Muscle layer of colon (tissue), 2 donors: Measurements from ENCODE around the gene FAT3.

Experiments used
- H3K27ac ChIP-seq: one replicate; pipeline ENCODE4 v1.7.0; 2013; ENCODE audit warnings: low read depth, mild to moderate bottlenecking, low read length, moderate library complexity
- H3K27me3 ChIP-seq, 2 donors: one replicate each; pipeline ENCODE4 v1.7.0; 2013; ENCODE audit warnings: low read length in 2 of 2, mild to moderate bottlenecking in 2 of 2; ENCODE audit not compliant: insufficient read depth in 2 of 2, control insufficient read depth in 1 of 2
- H3K36me3 ChIP-seq: one replicate; pipeline ENCODE4 v1.7.0; 2013; ENCODE audit warnings: mild to moderate bottlenecking, low read length; ENCODE audit not compliant: insufficient read depth
- H3K4me1 ChIP-seq: one replicate; pipeline ENCODE4 v1.7.0; 2013; ENCODE audit warnings: mild to moderate bottlenecking, low read length; ENCODE audit not compliant: insufficient read depth
- H3K4me3 ChIP-seq, 2 donors: one replicate each; pipeline ENCODE4 v1.7.0; 2013; ENCODE audit warnings: low read length in 2 of 2, low read depth in 1 of 2, mild to moderate bottlenecking in 1 of 2, moderate library complexity in 1 of 2
- H3K9ac ChIP-seq: one replicate; pipeline ENCODE4 v1.7.0; 2013; ENCODE audit warnings: low read length
- H3K9me3 ChIP-seq: one replicate; pipeline ENCODE4 v1.7.0; 2013; ENCODE audit warnings: mild to moderate bottlenecking, low read length
- donor health status: abdominal sarcoma.
- donor health status: Adenocarcinoma of cecum.

The FAT3 gene

GRCh38 chr11:92224407-92225124 lies at the start of gene FAT3:
FAT3 (plus strand) TSS chr11:92224818; CDS start chr11:92352113, 127,295 bp downstream.
- Histone ChIP-seq H3K27ac (no peak within 1 kb of the TSS), H3K9ac (no peak within 1 kb of the TSS), H3K4me3 (peak within 1 kb of the TSS; percentile 50 to 67), H3K9me3 (no peaks in the 10 kb centered on the region), H3K36me3 (no peaks in the 10 kb centered on the region), H3K4me1 (peaks cover 6% of the 10 kb centered on the region), H3K27me3 (peaks cover 26 to 56% of the 10 kb centered on the region in 2 donors)

GRCh38 chr11:92179017-92179670 lies 45.5 kb upstream of the FAT3 start:
- H3K4me1 ChIP-seq = no peaks in the 10 kb centered on the region
- H3K4me3 ChIP-seq = no peak overlapping the region
- no peaks in the 10 kb centered on the region for H3K36me3 ChIP-seq
- no peaks in the 10 kb centered on the region for H3K9me3 ChIP-seq
- no peak overlapping the region for H3K9ac ChIP-seq
- no peak overlapping the region for H3K27ac ChIP-seq
- H3K27me3 ChIP-seq = no peaks in the 10 kb centered on the region

GRCh38 chr11:92180226-92180625 lies 44.4 kb upstream of the FAT3 start:
- Histone ChIP-seq H3K9ac (no peak overlapping the region), H3K9me3 (no peaks in the 10 kb centered on the region), H3K27ac (no peak overlapping the region), H3K27me3 (no peaks in the 10 kb centered on the region), H3K4me1 (no peaks in the 10 kb centered on the region), H3K4me3 (no peak overlapping the region), H3K36me3 (no peaks in the 10 kb centered on the region)

- Histone ChIP-seq H3K27me3 (no peaks in the 10 kb centered on the region), H3K27ac (no peak overlapping the region), H3K4me3 (no peak overlapping the region), H3K9ac (no peak overlapping the region), H3K4me1 (no peaks in the 10 kb centered on the region), H3K9me3 (no peaks in the 10 kb centered on the region), H3K36me3 (no peaks in the 10 kb centered on the region)
Observed at GRCh38 chr11:92180664-92181251, 43.9 kb upstream of the FAT3 start.

- no peaks in the 10 kb centered on the region for H3K36me3 ChIP-seq
- H3K9ac ChIP-seq = no peak overlapping the region
- no peaks in the 10 kb centered on the region for H3K27me3 ChIP-seq
- H3K9me3 ChIP-seq = no peaks in the 10 kb centered on the region
- no peak overlapping the region for H3K4me3 ChIP-seq
- no peak overlapping the region for H3K27ac ChIP-seq
- no peaks in the 10 kb centered on the region for H3K4me1 ChIP-seq
Observed at GRCh38 chr11:92190535-92191206, 33.9 kb upstream of the FAT3 start.

GRCh38 chr11:92192141-92192540 lies 32.5 kb upstream of the FAT3 start:
- no peaks in the 10 kb centered on the region for H3K9me3 ChIP-seq
- no peak overlapping the region for H3K9ac ChIP-seq
- no peak overlapping the region for H3K4me3 ChIP-seq
- no peaks in the 10 kb centered on the region for H3K27me3 ChIP-seq
- H3K4me1 ChIP-seq = no peaks in the 10 kb centered on the region
- no peak overlapping the region for H3K27ac ChIP-seq
- H3K36me3 ChIP-seq = no peaks in the 10 kb centered on the region

- Histone ChIP-seq H3K9me3 (no peaks in the 10 kb centered on the region), H3K36me3 (no peaks in the 10 kb centered on the region), H3K9ac (no peak overlapping the region), H3K4me1 (no peaks in the 10 kb centered on the region), H3K4me3 (no peak overlapping the region), H3K27ac (no peak overlapping the region), H3K27me3 (no peaks in the 10 kb centered on the region)
Observed at GRCh38 chr11:92198268-92198667, 26.4 kb upstream of the FAT3 start.

GRCh38 chr11:92199991-92200390 lies 24.6 kb upstream of the FAT3 start:
- Histone ChIP-seq H3K9ac (no peak overlapping the region), H3K4me3 (no peak overlapping the region), H3K4me1 (no peaks in the 10 kb centered on the region), H3K27ac (no peak overlapping the region), H3K36me3 (no peaks in the 10 kb centered on the region), H3K27me3 (no peaks in the 10 kb centered on the region), H3K9me3 (no peaks in the 10 kb centered on the region)

- Histone ChIP-seq H3K4me3 (no peak overlapping the region), H3K4me1 (no peaks in the 10 kb centered on the region), H3K36me3 (no peaks in the 10 kb centered on the region), H3K27ac (no peak overlapping the region), H3K9me3 (no peaks in the 10 kb centered on the region), H3K9ac (no peak overlapping the region), H3K27me3 (no peaks in the 10 kb centered on the region)
Observed at GRCh38 chr11:92204731-92205130, 19.9 kb upstream of the FAT3 start.

- Histone ChIP-seq H3K4me1 (no peaks in the 10 kb centered on the region), H3K9ac (no peak overlapping the region), H3K4me3 (no peak overlapping the region), H3K36me3 (no peaks in the 10 kb centered on the region), H3K27ac (no peak overlapping the region), H3K9me3 (no peaks in the 10 kb centered on the region), H3K27me3 (no peaks in the 10 kb centered on the region)
Observed at GRCh38 chr11:92206441-92206840, 18.2 kb upstream of the FAT3 start.

GRCh38 chr11:92211576-92212167 lies 12.9 kb upstream of the FAT3 start:
- no peak overlapping the region for H3K9ac ChIP-seq

More at GRCh38 chr11:92211576-92212167, 12.9 kb upstream of the FAT3 start:
- no peaks in the 10 kb centered on the region for H3K36me3 ChIP-seq
- no peak overlapping the region for H3K4me3 ChIP-seq
- H3K27me3 ChIP-seq = no peaks in the 10 kb centered on the region
- no peaks in the 10 kb centered on the region for H3K4me1 ChIP-seq
- no peaks in the 10 kb centered on the region for H3K9me3 ChIP-seq
- no peak overlapping the region for H3K27ac ChIP-seq
